Measurements from ENCODE around the gene TRPC1.

The TRPC1 gene

GRCh38 chr3:142857056-142857455, 133.2 kb downstream of the TRPC1 start:
- peak; percentile 70 to 90 for DNase-seq (ENCODE audit: low read depth in 1 of 2, low spot score in 1 of 2)
- in situ Hi-C loops (cut with HindIII; ENCODE audit: low pct_unique_long_range_greater_than_20kb, low sequenced_read_pairs): no loop called here
- no peak for TF ChIP-seq JUND (IDR thresholded peaks at IDR 0.05; ENCODE audit: low read depth)

All from T47D (cell line).